CD4-positive, alpha-beta T cell treated with Interleukin-15 for 1 hour (primary cell): ENCODE data around the gene BOLA3.
"Not testable (repeated sequence)": the region's sequence is repeated elsewhere in the genome, so short reads cannot be mapped to it uniquely, and the experiment has no call there.

Source experiments
- DNase-seq: peaks from one replicate; pipeline ENCODE4 v3.0.0-alpha.2; 2020

Gene BOLA3

DNA sequence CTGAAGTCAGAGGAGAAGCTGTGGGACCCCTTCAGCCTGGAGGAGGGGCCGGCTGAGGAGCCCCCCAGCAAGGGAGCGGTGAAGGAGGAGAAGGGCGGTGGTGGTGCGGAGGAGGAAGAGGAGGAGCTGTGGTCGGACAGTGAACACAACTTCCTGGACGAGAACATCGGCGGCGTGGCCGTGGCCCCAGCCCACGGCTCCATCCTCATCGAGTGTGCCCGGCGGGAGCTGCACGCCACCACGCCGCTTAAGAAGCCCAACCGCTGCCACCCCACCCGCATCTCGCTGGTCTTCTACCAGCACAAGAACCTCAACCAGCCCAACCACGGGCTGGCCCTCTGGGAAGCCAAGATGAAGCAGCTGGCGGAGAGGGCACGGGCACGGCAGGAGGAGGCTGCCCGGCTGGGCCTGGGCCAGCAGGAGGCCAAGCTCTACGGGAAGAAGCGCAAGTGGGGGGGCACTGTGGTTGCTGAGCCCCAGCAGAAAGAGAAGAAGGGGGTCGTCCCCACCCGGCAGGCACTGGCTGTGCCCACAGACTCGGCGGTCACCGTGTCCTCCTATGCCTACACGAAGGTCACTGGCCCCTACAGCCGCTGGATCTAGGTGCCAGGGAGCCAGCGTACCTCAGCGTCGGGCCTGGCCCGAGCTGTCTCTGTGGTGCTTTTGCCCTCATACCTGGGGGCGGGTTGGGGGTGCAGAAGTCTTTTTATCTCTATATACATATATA lies 46.0 kb downstream of the BOLA3 start:
- no peak for DNase-seq

- no peak for DNase-seq
Observed at GRCh38 chr2:74100254-74101216, 47.2 kb downstream of the BOLA3 start.

DNA sequence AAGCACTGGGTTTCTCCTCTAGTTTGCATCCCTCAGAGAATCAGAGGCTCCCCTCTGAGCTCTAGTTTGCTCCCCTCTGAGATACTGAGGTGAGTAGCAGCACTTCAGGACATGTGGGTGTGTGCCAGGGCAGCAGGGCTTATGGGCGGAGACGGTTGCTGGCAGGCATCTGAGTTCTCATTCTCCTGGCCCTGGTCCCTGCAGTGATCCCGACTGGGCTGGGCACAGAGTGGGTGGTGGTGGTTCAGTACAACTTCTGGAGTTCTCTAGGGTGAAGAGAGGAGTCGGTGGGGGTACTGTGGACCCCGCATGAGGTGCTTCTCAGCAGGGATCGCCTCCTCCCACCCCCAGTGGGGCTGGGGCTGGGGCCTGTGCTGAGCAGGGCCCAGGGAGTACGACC lies 47.9 kb downstream of the BOLA3 start:
- no peak for DNase-seq

GRCh38 chr2:74099271-74099670 lies 48.4 kb downstream of the BOLA3 start:
- DNase-seq, result no peak

DNA sequence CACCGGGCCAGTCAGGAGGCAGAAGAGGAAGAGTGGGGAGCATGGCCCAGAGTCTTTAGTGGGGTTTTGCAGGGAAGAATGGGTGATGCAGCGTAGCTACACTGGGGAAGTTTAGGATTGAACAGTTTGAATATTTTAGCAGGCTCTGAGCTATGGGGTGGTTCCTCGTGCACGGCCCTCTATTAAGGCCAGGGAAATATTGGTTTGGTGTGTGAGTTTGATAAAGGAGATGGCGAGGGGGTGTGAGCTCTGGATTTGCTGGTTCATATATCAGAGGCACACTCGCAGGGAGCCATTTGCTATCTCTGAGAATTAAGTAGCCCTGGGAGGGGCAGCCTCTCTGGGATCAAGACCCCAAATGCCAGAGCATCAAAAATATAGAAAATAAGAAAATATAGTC lies 50.1 kb downstream of the BOLA3 start:
- no peak for DNase-seq

GRCh38 chr2:74096052-74096451 lies 51.7 kb downstream of the BOLA3 start:
- DNase-seq, result no peak

DNA sequence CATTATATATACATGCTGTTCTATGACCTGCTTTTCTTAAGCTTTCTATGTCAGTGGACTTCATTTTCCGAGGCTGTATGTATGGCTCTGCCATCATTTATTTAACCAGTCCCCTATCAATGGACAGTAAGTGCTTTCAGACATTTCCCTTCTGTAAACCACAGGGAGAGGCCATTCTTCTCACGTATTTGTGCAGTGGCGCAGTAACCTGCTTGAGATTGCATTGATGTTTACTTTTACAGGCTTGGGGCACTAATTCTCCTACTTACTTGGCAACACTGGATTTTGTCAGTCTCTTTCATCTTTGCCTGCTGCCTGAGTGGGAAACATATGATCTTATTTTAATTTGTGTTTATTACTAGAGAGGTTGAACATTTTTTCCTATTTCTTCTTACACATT lies 52.1 kb downstream of the BOLA3 start:
- DNase-seq, result no peak

DNA sequence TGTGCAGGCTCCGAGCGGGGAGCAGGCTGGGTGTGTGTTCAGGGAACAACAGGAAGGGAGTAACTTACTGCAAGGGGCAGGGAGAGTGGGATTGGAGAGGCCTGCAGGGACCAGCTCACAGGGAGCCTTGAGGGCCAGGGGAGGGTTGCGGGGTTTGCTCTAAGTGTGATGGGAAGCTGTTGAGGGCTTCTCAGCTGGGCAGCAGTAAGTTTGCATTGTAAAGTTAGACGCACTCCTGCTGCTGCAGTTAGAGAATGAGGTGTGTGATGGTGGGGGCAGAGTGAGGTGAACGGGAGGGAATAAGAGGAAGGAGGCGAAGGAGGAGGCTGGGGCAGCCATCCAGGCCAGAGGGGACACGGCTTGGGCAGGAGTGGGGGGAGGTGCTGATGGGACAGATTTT lies 53.4 kb downstream of the BOLA3 start:
- no peak for DNase-seq

GRCh38 chr2:74093840-74094239 lies 53.9 kb downstream of the BOLA3 start:
- no peak for DNase-seq

DNA sequence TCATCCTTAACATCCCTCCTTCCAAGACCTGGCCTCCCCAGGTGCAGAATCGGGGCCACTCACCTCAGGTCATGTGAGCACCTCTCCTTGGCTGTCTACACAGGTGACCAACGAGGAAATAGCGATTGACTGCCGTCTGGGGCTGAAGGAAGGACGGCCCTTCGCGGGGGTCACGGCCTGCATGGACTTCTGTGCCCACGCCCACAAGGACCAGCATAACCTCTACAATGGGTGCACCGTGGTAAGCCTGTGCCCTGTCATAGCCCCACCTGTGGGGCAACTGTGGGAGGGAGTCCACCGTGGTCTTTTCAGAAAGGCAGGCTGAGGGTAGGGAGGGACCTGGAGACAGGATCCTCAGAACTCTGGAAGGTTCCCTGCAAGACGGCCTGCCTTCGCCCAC lies 54.3 kb downstream of the BOLA3 start:
- no peak for DNase-seq

DNA sequence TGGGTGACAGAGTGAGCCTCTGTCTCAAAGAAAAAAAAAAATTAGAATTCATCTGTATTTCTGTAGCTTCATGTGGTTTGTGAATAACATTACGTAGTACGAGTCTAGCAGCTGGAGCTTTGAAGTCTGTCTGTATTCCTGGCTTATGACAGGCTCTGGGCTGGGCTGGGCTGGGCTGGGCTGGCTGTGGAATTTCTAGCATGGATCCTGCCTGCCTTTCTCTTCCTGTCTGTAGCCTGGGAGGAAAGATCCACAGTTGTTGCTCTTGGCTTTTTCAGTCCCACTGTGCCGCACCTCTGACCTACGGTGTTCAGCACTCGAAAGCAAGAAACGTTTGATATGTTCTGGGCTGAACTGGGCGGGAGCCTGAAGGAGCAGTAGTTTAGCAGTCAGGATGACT lies 55.4 kb downstream of the BOLA3 start:
- no peak for DNase-seq

DNA sequence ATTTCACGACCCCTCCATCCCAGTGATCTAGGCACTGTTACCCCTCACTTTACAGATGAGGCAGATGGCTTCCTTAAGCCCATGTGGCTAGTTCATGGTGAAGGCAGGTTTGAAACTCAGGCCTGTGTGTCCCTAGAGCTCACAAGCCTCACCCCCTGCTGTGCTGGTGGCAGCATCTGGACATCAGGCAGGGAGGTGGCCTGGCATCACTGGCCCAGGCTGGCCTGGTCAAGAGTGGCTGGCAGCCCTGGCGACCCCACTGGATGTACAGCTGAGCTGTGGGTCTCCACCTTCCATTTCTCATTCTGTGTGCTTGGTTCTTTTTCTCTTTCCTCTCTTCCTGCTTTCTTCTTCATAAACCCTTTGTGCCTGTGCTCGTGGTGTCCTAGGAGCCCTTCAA lies 56.3 kb downstream of the BOLA3 start:
- DNase-seq, result no peak

- DNase-seq, result no peak
Observed at GRCh38 chr2:74089816-74090745, 57.6 kb downstream of the BOLA3 start.

DNA sequence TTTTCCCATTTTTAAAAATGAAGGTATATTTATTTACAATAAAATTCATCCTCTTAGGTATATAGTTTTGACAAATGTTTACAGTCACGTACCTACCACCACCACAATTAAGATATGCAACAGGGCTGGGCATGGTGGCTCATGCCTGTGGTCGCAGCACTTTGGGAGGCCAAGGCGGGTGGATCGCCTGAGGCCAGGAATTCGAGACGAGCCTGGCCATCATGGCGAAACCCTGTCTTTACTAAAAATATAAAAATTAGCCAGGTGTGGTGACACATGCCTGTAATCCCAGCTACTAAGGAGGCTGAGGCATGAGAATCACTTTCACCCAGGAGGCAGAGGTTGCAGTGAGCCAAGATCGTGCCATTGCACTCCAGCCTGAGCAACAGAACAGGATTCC lies 59.0 kb downstream of the BOLA3 start:
- DNase-seq, result not testable (repeated sequence)

- DNase-seq, result no peak
Observed at GRCh38 chr2:74087696-74088095, 60.0 kb downstream of the BOLA3 start.

- peak; percentile 1 for DNase-seq
Observed at GRCh38 chr2:74086021-74086420, 61.7 kb downstream of the BOLA3 start.
